CD14-positive monocyte (primary cell): ENCODE data around the gene HEBP1. TPM values are rescaled to one million over a fixed set of nuclear protein-coding genes. Genes with fewer than 3 reads are reported as not detected.

Experiments used
- DNase-seq, 3 donors: peaks; one replicate each; pipeline ENCODE4 v3.0.0-alpha.2; 2011 to 2022
- H2AFZ ChIP-seq: 2 replicates; pipeline ENCODE4 v1.6.0; 2012; ENCODE audit warnings: mild to moderate bottlenecking, low read depth, low read length, inconsistent platforms; ENCODE audit not compliant: insufficient read depth, poor library complexity, severe bottlenecking
- H3K27ac ChIP-seq, 2 donors: 1 replicate in 1 of 2; 2 replicates in 1 of 2; pipeline ENCODE4 v1.5.1; 2012 to 2013; ENCODE audit warnings: low read length in 2 of 2, control low read depth in 1 of 2, inconsistent platforms in 1 of 2, low read depth in 1 of 2, mild to moderate bottlenecking in 1 of 2
- H3K27me3 ChIP-seq, 2 donors: one replicate each; pipeline versions ENCODE4 v1.6.0 to v1.6.1; 2011 to 2013; ENCODE audit warnings: low read length in 2 of 2; ENCODE audit not compliant: control insufficient read depth in 2 of 2, insufficient read depth in 2 of 2
- H3K36me3 ChIP-seq, 2 donors: replicated peaks in 1 of 2; 1 replicate in 1 of 2; 2 replicates in 1 of 2; pipeline versions ENCODE4 v1.5.1 to v1.6.1; 2012 to 2013; ENCODE audit warnings: low read length in 2 of 2, control low read depth in 1 of 2, inconsistent platforms in 1 of 2, mild to moderate bottlenecking in 1 of 2; ENCODE audit not compliant: insufficient read depth in 2 of 2, control insufficient read depth in 1 of 2
- H3K4me1 ChIP-seq, 2 donors: 1 replicate in 1 of 2; 2 replicates in 1 of 2; pipeline versions ENCODE4 v1.5.1 to v1.6.1; 2012 to 2013; ENCODE audit warnings: low read length in 2 of 2, control low read depth in 1 of 2, inconsistent platforms in 1 of 2, mild to moderate bottlenecking in 1 of 2, moderate library complexity in 1 of 2; ENCODE audit not compliant: insufficient read depth in 2 of 2, control insufficient read depth in 1 of 2
- H3K4me2 ChIP-seq: replicated peaks from 2 replicates; pipeline ENCODE3; 2012; ENCODE audit warnings: low read length, moderate library complexity, mild to moderate bottlenecking; ENCODE audit not compliant: poor library complexity, severe bottlenecking; ENCODE audit errors: extremely low read depth
- H3K4me3 ChIP-seq, 3 experiments: fragments of 200-600 bp in 1 of 3; sonication (generic) in 1 of 3; replicated peaks in 1 of 3; 1 replicate in 2 of 3; 2 replicates in 1 of 3; pipeline ENCODE4 v1.5.1; 2011 to 2013; ENCODE audit warnings: low read length in 3 of 3, mild to moderate bottlenecking in 3 of 3, control low read depth in 2 of 3, low read depth in 2 of 3, inconsistent platforms in 1 of 3, moderate library complexity in 1 of 3
- H3K79me2 ChIP-seq: 2 replicates; pipeline ENCODE4 v1.6.0; 2012; ENCODE audit warnings: mild to moderate bottlenecking, control low read depth, inconsistent platforms, low read length, moderate library complexity; ENCODE audit not compliant: insufficient read depth
- H3K9ac ChIP-seq: 2 replicates; pipeline ENCODE4 v1.6.0; 2017; ENCODE audit warnings: low read length, mild to moderate bottlenecking; ENCODE audit not compliant: insufficient read depth, poor library complexity, severe bottlenecking
- H3K9me3 ChIP-seq, 2 donors: replicated peaks in 1 of 2; 1 replicate in 1 of 2; 2 replicates in 1 of 2; pipeline versions ENCODE4 v1.5.1 to v1.6.1; 2012 to 2013; ENCODE audit warnings: low read length in 2 of 2, control low read depth in 1 of 2; ENCODE audit not compliant: control insufficient read depth in 1 of 2, insufficient read depth in 1 of 2
- H4K20me1 ChIP-seq: 2 replicates; pipeline ENCODE4 v1.6.0; 2012; ENCODE audit warnings: mild to moderate bottlenecking, low read length, control low read depth, moderate library complexity; ENCODE audit not compliant: insufficient read depth
- H3K27ac Mint-ChIP-seq, 7 donors: one replicate each; pipeline ENCODE4 v1.8.0; 2020; ENCODE audit warnings: mild to moderate bottlenecking in 7 of 7, mixed read lengths in 7 of 7, moderate library complexity in 6 of 7, inconsistent platforms in 2 of 7
- H3K27me3 Mint-ChIP-seq, 3 donors: one replicate each; pipeline ENCODE4 v1.8.0; 2021 to 2022; ENCODE audit warnings: low read depth in 3 of 3, mild to moderate bottlenecking in 3 of 3, mixed read lengths in 3 of 3, moderate library complexity in 3 of 3, inconsistent platforms in 1 of 3
- H3K36me3 Mint-ChIP-seq, 2 donors: one replicate each; pipeline ENCODE4 v1.8.0; 2020; ENCODE audit warnings: mixed read lengths in 2 of 2, inconsistent platforms in 1 of 2, mild to moderate bottlenecking in 1 of 2
- H3K4me1 Mint-ChIP-seq: one replicate; pipeline ENCODE4 v1.8.0; 2020; ENCODE audit warnings: mild to moderate bottlenecking, mixed read lengths
- H3K4me3 Mint-ChIP-seq, 2 donors: one replicate each; pipeline ENCODE4 v1.8.0; 2020; ENCODE audit warnings: mild to moderate bottlenecking in 2 of 2, mixed read lengths in 2 of 2, moderate library complexity in 1 of 2
- H3K9me3 Mint-ChIP-seq, 7 donors: one replicate each; pipeline ENCODE4 v1.8.0; 2020 to 2022; ENCODE audit warnings: mixed read lengths in 7 of 7, mild to moderate bottlenecking in 6 of 7, moderate library complexity in 6 of 7, inconsistent platforms in 2 of 7
- WGBS: methylation state at CpG from one replicate; pipeline ENCODE4 v1.1.5; 2013; ENCODE audit warnings: missing lambda C conversion rate; ENCODE audit not compliant: insufficient coverage; 5-methylcytosine and 5-hydroxymethylcytosine counted together
- intact Hi-C, 2 donors: fragments of 100-400 bp; cut with micrococcal nuclease; formaldehyde crosslinking; loops; one replicate each; pipeline versions ENCODE4 v1.15.0 to v1.15.1; 2023
- polyA plus RNA-seq, 3 donors: library from polyadenylated mRNA; depleted of rRNA in 1 of 3; unstranded in 2 of 3; stranded (reverse) in 1 of 3; fragments of 300-500 nt in 2 of 3; fragments of >200 nt in 1 of 3; fragmentation: Illumina TruSeq in 2 of 3; gene quantifications; 1 replicate in 2 of 3; 2 replicates in 1 of 3; pipeline ENCODE4 v1.2.3, GENCODE V29; 2012 to 2021
- TF ChIP-seq, protein P1 (sequence below): fragments of 200-600 bp; IDR thresholded peaks from one replicate; pipeline ENCODE4 v1.8.0; 2022; ENCODE audit warnings: antibody characterized with exemption, mild to moderate bottlenecking

HEBP1 gene
- polyA plus RNA-seq, 3 donors = 33.4 to 89.3 (median 71.3) TPM

DNA sequence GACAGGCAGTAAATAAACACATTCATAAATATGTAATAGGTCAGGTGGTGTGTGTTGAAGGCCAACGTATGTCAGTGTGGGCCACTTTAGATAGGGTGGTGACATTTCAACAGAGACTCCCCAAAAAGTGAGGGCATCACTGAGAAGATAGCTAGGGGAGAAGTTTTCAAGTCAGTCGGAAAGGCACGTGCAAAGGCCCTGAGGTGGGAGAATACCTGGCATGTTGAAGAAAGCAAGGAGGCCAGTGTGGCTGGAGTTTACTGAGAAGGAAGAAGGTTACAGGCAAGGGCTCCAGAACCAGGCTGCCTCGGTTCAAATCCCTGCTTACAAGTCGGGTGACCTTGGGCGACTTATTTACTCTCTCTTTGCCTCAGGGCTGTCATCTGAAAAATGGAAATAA lies 11.0 kb upstream of the HEBP1 start:
- H3K36me3 Mint-ChIP-seq = no peaks in the 10 kb centered on the region

GRCh38 chr12:13008741-13009380 lies 8.8 kb upstream of the HEBP1 start:
- Mint-ChIP-seq H3K4me3 (no peak overlapping the region), H3K36me3 (no peaks in the 10 kb centered on the region), H3K27ac (no peak overlapping the region), H3K4me1 (peaks cover 9% of the 10 kb centered on the region), H3K9me3 (peaks cover 0 to 2% (median 0%) of the 10 kb centered on the region in 7 donors), H3K27me3 (peaks cover 0 to 3% (median 2%) of the 10 kb centered on the region in 3 donors)
- Histone ChIP-seq H3K4me2 (no peak overlapping the region), H3K4me1 (no peaks in the 10 kb centered on the region), H3K4me3 (no peak overlapping the region), H3K27ac (no peak overlapping the region), H3K79me2 (no peaks in the 10 kb centered on the region), H2AFZ (no peak overlapping the region), H3K9me3 (no peaks in the 10 kb centered on the region), H3K9ac (no peak overlapping the region), H3K27me3 (no peaks in the 10 kb centered on the region), H4K20me1 (no peaks in the 10 kb centered on the region), H3K36me3 (no peaks in the 10 kb centered on the region)
- intact Hi-C loops = no loop called here
- no peak for DNase-seq
- TF ChIP-seq, protein P1, sequence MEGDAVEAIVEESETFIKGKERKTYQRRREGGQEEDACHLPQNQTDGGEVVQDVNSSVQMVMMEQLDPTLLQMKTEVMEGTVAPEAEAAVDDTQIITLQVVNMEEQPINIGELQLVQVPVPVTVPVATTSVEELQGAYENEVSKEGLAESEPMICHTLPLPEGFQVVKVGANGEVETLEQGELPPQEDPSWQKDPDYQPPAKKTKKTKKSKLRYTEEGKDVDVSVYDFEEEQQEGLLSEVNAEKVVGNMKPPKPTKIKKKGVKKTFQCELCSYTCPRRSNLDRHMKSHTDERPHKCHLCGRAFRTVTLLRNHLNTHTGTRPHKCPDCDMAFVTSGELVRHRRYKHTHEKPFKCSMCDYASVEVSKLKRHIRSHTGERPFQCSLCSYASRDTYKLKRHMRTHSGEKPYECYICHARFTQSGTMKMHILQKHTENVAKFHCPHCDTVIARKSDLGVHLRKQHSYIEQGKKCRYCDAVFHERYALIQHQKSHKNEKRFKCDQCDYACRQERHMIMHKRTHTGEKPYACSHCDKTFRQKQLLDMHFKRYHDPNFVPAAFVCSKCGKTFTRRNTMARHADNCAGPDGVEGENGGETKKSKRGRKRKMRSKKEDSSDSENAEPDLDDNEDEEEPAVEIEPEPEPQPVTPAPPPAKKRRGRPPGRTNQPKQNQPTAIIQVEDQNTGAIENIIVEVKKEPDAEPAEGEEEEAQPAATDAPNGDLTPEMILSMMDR = no peak
- WGBS = no CpG with 5 or more reads among the region's 5 CpGs

More for the DNA sequence above, 11.0 kb upstream of the HEBP1 start:
- Histone ChIP-seq H3K9me3 (no peaks in the 10 kb centered on the region), H3K9ac (no peak overlapping the region), H3K4me3 (no peak overlapping the region), H3K27ac (no peak overlapping the region), H2AFZ (no peak overlapping the region), H3K36me3 (no peaks in the 10 kb centered on the region), H3K4me1 (no peaks in the 10 kb centered on the region), H3K79me2 (no peaks in the 10 kb centered on the region), H3K4me2 (no peak overlapping the region), H4K20me1 (no peaks in the 10 kb centered on the region), H3K27me3 (no peaks in the 10 kb centered on the region)
- Mint-ChIP-seq H3K4me1 (no peaks in the 10 kb centered on the region), H3K27me3 (peaks cover 0 to 3% (median 1%) of the 10 kb centered on the region in 3 donors), H3K9me3 (peaks cover 0 to 2% (median 0%) of the 10 kb centered on the region in 7 donors), H3K27ac (no peak overlapping the region), H3K4me3 (no peak overlapping the region)
- TF ChIP-seq, protein P1 = no peak
- intact Hi-C loops = no loop called here
- WGBS = 100% methylated on average over 5 of the region's 6 CpGs
- DNase-seq = no peak
